ENCODE results near the gene METTL26.

The METTL26 gene

DNA sequence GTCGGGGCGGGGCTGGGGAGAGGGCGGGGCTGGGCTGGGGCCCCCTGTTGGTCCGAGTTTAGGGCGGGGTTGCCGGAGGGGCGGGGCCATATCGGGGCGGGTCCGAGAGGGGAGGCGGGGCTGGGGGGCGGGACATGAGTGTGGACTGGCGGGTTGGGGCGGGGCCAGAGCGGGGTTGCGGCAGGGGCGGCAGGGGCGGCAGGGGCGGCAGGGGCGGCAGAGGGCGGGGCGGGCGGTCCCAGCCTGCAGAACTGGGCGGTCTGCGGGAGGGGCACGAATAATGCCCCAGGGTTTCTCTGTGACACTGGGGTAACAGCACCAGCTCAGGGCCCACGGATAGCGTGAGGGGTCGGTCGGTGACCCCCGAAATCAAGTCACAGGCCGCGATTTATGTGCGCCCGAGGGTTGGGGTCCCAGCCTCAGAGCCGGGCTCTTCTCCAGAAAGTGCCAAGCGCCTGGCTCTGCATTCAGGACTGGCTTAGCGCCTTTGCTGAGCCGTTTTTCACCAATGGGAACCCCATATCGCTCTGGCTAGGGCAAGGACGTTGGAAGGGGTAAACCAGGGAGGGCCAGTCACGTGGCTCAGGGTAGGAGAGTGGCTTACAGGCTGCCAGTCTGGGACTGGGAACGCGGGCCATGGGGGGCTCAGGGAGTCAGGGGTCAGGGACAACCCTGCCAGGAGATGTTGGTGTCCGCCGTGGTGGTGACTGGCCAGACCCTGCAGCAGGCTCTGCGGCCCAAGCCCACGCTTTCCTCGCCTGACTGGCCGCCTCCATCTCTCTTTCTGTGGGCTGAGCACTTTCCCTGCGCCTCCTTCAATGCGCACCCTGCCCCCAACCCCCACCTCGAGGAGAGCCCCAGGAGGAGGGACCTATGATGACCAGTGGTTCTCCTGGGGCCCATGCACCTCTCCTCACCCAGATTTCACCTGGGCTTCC, 1.2 kb upstream of the METTL26 start:
- DNase-seq = no peak

GRCh38 chr16:635573-636205, 416 bp downstream of the METTL26 start:
- DNase-seq = no peak

- no peak for DNase-seq
Measured at GRCh38 chr16:634996-635395, 1.1 kb downstream of the METTL26 start.

- DNase-seq = no peak
Measured at GRCh38 chr16:634051-634670, 1.9 kb downstream of the METTL26 start.

- DNase-seq = no peak
Measured at GRCh38 chr16:633336-634050, 2.6 kb downstream of the METTL26 start.

DNA sequence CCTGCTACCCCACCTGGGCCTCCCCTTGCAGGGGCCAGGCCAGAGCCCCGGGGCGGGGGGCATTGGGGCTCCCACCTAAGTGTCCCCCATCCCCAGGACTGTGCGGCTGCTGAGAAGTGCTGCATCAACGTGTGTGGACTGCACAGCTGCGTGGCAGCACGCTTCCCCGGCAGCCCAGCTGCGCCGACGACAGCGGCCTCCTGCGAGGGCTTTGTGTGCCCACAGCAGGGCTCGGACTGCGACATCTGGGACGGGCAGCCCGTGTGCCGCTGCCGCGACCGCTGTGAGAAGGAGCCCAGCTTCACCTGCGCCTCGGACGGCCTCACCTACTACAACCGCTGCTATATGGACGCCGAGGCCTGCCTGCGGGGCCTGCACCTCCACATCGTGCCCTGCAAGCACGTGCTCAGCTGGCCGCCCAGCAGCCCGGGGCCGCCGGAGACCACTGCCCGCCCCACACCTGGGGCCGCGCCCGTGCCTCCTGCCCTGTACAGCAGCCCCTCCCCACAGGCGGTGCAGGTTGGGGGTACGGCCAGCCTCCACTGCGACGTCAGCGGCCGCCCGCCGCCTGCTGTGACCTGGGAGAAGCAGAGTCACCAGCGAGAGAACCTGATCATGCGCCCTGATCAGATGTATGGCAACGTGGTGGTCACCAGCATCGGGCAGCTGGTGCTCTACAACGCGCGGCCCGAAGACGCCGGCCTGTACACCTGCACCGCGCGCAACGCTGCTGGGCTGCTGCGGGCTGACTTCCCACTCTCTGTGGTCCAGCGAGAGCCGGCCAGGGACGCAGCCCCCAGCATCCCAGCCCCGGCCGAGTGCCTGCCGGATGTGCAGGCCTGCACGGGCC, 3.4 kb downstream of the METTL26 start:
- DNase-seq = no peak

GRCh38 chr16:631808-632358, 4.2 kb downstream of the METTL26 start:
- DNase-seq = no peak

GRCh38 chr16:630815-631405, 5.2 kb downstream of the METTL26 start, which contains the start of gene WFIKKN1:
TSS of gene WFIKKN1 (plus strand) at chr16:630985. CDS start at chr16:631254, 269 bp downstream.
- no peak for DNase-seq

DNA sequence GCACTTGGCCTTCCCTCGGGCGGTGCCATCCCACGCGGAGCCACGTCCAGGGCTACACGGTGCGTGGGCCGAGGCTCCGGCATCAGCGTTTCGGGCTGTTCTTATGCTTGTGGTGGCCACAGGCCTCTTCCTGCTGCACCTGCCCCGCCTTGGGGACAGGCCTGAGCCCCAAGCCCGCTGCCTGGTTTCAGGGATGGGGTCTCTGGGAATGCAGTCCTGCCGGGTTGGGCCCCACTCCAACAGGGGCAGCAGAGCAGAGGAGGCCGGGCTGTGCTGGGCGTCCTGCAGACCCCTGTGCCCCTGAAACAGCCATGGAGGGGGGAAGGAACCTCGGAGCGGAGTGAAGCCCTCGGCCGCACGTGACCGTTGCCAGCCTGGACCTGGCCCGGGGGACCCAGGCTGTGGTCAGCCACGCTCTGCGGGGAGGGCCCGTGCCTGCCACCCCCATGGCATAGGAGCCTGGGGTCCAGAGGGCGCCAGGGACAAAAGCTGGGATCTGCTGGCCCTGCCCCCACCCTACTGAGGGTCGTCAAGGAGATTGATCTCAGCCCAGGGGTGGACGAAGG, 5.8 kb downstream of the METTL26 start:
- DNase-seq = no peak

- DNase-seq = no peak
Measured at GRCh38 chr16:629833-630248, 6.3 kb downstream of the METTL26 start.

GRCh38 chr16:629185-629832, 6.8 kb downstream of the METTL26 start:
- no peak for DNase-seq

DNA sequence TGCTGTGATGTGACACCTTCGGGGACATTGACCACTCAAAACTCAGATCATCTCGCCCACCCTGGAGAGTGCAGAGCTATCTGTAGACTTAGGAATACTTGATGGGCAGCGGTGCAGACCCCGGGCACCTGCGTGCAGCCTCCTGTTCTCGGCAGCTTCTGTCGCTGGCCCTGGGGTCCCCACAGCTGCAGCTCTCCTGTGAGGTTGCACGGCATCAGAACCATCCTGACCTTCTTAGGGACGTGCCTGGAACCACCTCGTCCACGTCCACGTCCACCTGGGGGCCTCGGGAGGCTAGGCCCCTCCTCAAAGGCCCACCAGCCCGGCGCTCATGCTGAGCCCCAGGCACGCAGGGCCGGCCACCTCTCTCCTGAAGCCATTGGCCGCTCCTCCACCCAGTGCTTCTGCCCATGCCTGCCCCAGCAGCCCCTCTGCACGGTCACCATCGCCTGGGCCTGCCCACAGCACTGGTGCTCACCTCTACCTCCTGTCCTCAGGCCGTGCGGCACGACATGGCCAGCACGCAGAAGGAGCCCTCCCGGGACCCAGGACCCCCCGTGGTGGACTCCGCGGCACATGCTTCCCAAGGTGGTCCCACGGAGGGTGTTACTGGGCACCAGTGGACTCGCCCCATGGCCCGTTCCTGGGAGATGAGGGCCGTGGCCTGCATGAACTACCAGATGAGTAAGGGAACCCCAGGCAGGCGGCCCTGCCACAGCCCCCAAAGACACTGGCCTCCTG, 7.6 kb downstream of the METTL26 start:
- DNase-seq = no peak

GRCh38 chr16:627454-628239, 8.5 kb downstream of the METTL26 start:
- no peak for DNase-seq

DNA sequence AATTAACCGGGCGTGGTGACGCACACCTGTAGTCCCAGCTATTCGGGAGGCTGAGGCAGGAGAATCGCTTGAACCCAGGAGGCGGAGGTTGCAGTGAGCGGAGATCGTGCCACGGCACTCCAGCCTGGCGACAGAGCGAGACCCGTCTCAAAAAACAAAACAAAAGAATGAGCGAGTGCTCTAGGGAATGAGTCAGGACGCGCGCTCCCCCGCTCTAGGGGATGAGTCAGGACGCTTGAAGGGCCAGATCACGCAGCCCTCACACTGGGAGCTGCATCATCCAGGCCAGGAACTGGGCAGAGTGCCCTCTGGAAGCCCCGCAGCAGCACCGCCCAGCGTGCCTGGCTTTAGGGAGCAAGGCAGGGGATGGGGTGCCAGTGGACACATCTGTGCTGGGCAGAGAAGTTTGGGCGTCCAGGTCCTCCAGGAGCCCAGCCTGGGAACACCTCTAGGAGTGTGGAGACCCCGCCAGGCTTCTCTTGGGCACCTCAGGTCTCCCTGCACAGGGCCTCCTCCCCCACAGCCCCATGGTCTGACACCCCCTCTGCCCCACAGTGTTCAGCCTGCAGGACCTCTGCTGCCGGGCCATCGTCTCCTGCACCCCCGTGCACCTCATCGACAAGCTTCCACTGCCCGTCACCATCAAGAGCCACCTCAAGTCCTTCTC, 9.2 kb downstream of the METTL26 start:
- DNase-seq = no peak

GRCh38 chr16:625977-626765, 9.9 kb downstream of the METTL26 start:
- DNase-seq = no peak

GRCh38 chr16:625117-625976, 10.8 kb downstream of the METTL26 start:
- DNase-seq = no peak
